Psoas muscle (tissue), 8 donors: ENCODE data around the gene SMARCD2. TPM values are rescaled to one million over a fixed set of nuclear protein-coding genes. Genes with fewer than 3 reads are reported as not detected.
"Not testable (repeated sequence)": the region's sequence is repeated elsewhere in the genome, so short reads cannot be mapped to it uniquely, and the experiment has no call there.

Experiments
- ATAC-seq, 4 donors: fragments of 200-7000 bp; cut with Tn5 transposase; one replicate each; pipeline ENCODE4 v1.9.1; 2020; ENCODE audit warnings: moderate library complexity in 3 of 4, mild to moderate bottlenecking in 2 of 4
- DNase-seq, 2 donors: peaks; one replicate each; pipeline ENCODE4 v3.0.0-alpha.2; 2020
- H3K27ac ChIP-seq: fragments of 200-600 bp; one replicate; pipeline ENCODE4 v1.8.0; 2022
- H3K27me3 ChIP-seq, 3 donors: fragments of 200-600 bp in 1 of 3; one replicate each; pipeline versions ENCODE4 v1.6.1 to v1.8.0; 2013 to 2022; ENCODE audit warnings: low read length in 2 of 3, mild to moderate bottlenecking in 2 of 3, moderate library complexity in 1 of 3; ENCODE audit not compliant: insufficient read depth in 3 of 3
- H3K36me3 ChIP-seq, 2 donors: fragments of 200-600 bp in 1 of 2; one replicate each; pipeline versions ENCODE4 v1.6.1 to v1.8.0; 2013 to 2022; ENCODE audit warnings: low read depth in 1 of 2, mild to moderate bottlenecking in 1 of 2, moderate library complexity in 1 of 2; ENCODE audit not compliant: insufficient read depth in 1 of 2
- H3K4me1 ChIP-seq: fragments of 200-600 bp; one replicate; pipeline ENCODE4 v1.8.0; 2022
- H3K4me3 ChIP-seq: fragments of 200-600 bp; one replicate; pipeline ENCODE4 v1.8.0; 2022; ENCODE audit warnings: mild to moderate bottlenecking
- H3K9me3 ChIP-seq: fragments of 200-600 bp; one replicate; pipeline ENCODE4 v1.8.0; 2022
- CTCF ChIP-seq: fragments of 200-600 bp; IDR thresholded peaks from one replicate; pipeline ENCODE4 v1.8.0; 2022; ENCODE audit warnings: antibody characterized with exemption
- WGBS, 3 donors: extraction: QIAGEN DNeasy Blood & Tissue Kit; methylation state at CpG; one replicate each; pipeline versions ENCODE4 v1.1.6 to v1.1.7; 2013; 5-methylcytosine and 5-hydroxymethylcytosine counted together
- intact Hi-C, 2 donors: fragments of 100-400 bp; cut with DNase I; formaldehyde crosslinking; loops; one replicate each; pipeline versions ENCODE4 v1.11.0 to v1.14.2; 2022
- polyA plus RNA-seq, 3 donors: library from polyadenylated mRNA; stranded (reverse); fragments of 200-250 nt; gene quantifications; one replicate each; pipeline ENCODE4 v1.2.3, GENCODE V29; 2013
- total RNA-seq, 4 donors: library from RNA; stranded (reverse); fragmentation: NEBNext Ultra II Directional in 2 of 4; extraction: Animal tissue kit (Norgen Biotek cat#: 25700) in 2 of 4; gene quantifications; one replicate each; pipeline versions ENCODE4 v1.2.1 to v1.2.4, GENCODE V29; 2021 to 2023
- donor health status: healthy with polysubstance abuse.
- donor health status: DM: no; HTN: no; CAD: no; lungs with moderate emphysema.
- donor health status: Bipolar disorder and iron deficiency.
- donor health status: healthy.
- donor health status: DM: yes; HTN: yes; CAD: no.
- donor health status: DM: no; HTN: no; CAD: no.
- donor health status: DM: no; HTN: no; CAD: no.
- donor health status: DM: yes; HTN: yes; CAD: no.

Gene SMARCD2
- total and polyA plus RNA-seq, 7 donors = 9.4 to 26.9 (median 15.4) TPM

GRCh38 chr17:63843910-63844677 is 1.6 kb upstream of the SMARCD2 start:
- intact Hi-C loops = no loop called here
- DNase-seq = peak in 1 of 2 donors; percentile 50
- Histone ChIP-seq H3K27ac (peak overlapping the region; percentile 80), H3K27me3 (no peaks in the 10 kb centered on the region), H3K4me1 (peaks cover 37% of the 10 kb centered on the region), H3K9me3 (no peaks in the 10 kb centered on the region), H3K4me3 (peak overlapping the region; percentile 83), H3K36me3 (no peaks in the 10 kb centered on the region)
- no peak for TF ChIP-seq CTCF
- 53 to 57% (median 54%) methylated on average over 9 of the region's 9 CpGs for WGBS, 3 donors
- ATAC-seq = no peak

GRCh38 chr17:63843387-63843888 is 953 bp upstream of the SMARCD2 start:
- H3K9me3 ChIP-seq, H3K36me3 ChIP-seq, intact Hi-C loops, H3K27me3 ChIP-seq, ATAC-seq: not testable (repeated sequence)
- Histone ChIP-seq H3K4me3 (peak overlapping the region; percentile 83), H3K4me1 (peaks cover 40% of the 10 kb centered on the region), H3K27ac (peak overlapping the region; percentile 80)
- 1 to 2% (median 2%) methylated on average over 19 of the region's 19 CpGs for WGBS, 3 donors
- peak; percentile 61 to 74 for DNase-seq

- ATAC-seq = no peak
- no peaks in the 10 kb centered on the region for H3K27me3 ChIP-seq
- 1% methylated on average over 33 to 36 of the region's 36 CpGs for WGBS, 3 donors
- H3K36me3 ChIP-seq = peaks cover 0 to 1% of the 10 kb centered on the region in 2 donors
- intact Hi-C loops = no loop called here
- no peak for TF ChIP-seq CTCF
- no peaks in the 10 kb centered on the region for H3K9me3 ChIP-seq
- peak overlapping the region; percentile 83 for H3K4me3 ChIP-seq
- peaks cover 49% of the 10 kb centered on the region for H3K4me1 ChIP-seq
- DNase-seq = peak; percentile 54 to 72
- peak overlapping the region; percentile 80 for H3K27ac ChIP-seq
Observed at GRCh38 chr17:63842173-63842539, 329 bp downstream of the SMARCD2 start.

- ATAC-seq (peak in 2 of 4 donors; percentile 8 to 9), DNase-seq (peak; percentile 58 to 81)
- H3K36me3 ChIP-seq = peaks cover 2 to 7% of the 10 kb centered on the region in 2 donors
- H3K4me1 ChIP-seq = peaks cover 54% of the 10 kb centered on the region
- WGBS, 3 donors = 1 to 2% (median 2%) methylated on average over 24 to 26 of the region's 26 CpGs
- peak overlapping the region; percentile 83 for H3K4me3 ChIP-seq
- no peak for TF ChIP-seq CTCF
- H3K9me3 ChIP-seq = no peaks in the 10 kb centered on the region
- peak overlapping the region; percentile 80 for H3K27ac ChIP-seq
- intact Hi-C loops = no loop called here
- H3K27me3 ChIP-seq = no peaks in the 10 kb centered on the region
Observed at GRCh38 chr17:63841350-63842172, 924 bp downstream of the SMARCD2 start.
